ENCODE measurements around the gene CLMN. TPM values are rescaled to one million over a fixed set of nuclear protein-coding genes. Genes with fewer than 3 reads are reported as not detected.

The CLMN gene
- total RNA-seq, 1 donor, result 1.1 TPM

DNA sequence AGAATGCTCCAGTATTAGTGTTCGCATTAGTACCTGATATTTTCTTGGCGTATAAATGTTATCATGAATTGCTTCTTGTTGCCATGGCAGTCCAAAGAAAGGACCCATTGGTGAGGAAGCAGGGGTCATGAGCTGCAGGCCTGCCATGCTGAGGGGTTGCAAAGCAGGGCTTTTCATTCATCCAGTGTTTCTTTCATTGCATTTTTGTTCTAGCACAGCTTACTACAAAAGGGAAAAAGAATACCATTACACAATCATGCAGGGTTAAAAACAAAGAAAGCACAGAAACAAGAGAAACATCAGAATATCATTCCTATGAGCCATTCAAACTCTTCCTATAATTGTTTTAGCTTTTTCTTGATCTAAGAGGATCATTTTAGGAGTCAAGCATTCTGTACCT, 186.4 kb downstream of the CLMN start:
- Histone ChIP-seq H3K4me2 (ENCODE audit: insufficient read depth, low read length) (no peak overlapping the region), H3K4me3 (ENCODE audit: insufficient read depth, low read length) (no peak overlapping the region), H3K79me2 (ENCODE audit: insufficient read depth, low read length) (peaks cover 66% of the 10 kb centered on the region), H3K4me1 (ENCODE audit: insufficient read depth, low read length) (peaks cover 4% of the 10 kb centered on the region), H3K27ac (ENCODE audit: low read depth, low read length) (no peak overlapping the region), H4K20me1 (ENCODE audit: insufficient read depth, low read length) (peaks cover 28% of the 10 kb centered on the region), H3K36me3 (ENCODE audit: insufficient read depth, low read length) (peaks cover 3% of the 10 kb centered on the region), H2AFZ (ENCODE audit: low read length) (no peak overlapping the region), H3K27me3 (ENCODE audit: insufficient read depth, low read length) (no peaks in the 10 kb centered on the region), H3K9me3 (ENCODE audit: low read depth, low read length) (no peaks in the 10 kb centered on the region)
- no peak for DNase-seq (ENCODE audit: insufficient read length, low spot score, missing footprints)
- TF ChIP-seq, protein P1, sequence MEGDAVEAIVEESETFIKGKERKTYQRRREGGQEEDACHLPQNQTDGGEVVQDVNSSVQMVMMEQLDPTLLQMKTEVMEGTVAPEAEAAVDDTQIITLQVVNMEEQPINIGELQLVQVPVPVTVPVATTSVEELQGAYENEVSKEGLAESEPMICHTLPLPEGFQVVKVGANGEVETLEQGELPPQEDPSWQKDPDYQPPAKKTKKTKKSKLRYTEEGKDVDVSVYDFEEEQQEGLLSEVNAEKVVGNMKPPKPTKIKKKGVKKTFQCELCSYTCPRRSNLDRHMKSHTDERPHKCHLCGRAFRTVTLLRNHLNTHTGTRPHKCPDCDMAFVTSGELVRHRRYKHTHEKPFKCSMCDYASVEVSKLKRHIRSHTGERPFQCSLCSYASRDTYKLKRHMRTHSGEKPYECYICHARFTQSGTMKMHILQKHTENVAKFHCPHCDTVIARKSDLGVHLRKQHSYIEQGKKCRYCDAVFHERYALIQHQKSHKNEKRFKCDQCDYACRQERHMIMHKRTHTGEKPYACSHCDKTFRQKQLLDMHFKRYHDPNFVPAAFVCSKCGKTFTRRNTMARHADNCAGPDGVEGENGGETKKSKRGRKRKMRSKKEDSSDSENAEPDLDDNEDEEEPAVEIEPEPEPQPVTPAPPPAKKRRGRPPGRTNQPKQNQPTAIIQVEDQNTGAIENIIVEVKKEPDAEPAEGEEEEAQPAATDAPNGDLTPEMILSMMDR (IDR thresholded peaks at IDR 0.05; ENCODE audit: extremely low read depth, low read depth, low read length), result no peak

DNA sequence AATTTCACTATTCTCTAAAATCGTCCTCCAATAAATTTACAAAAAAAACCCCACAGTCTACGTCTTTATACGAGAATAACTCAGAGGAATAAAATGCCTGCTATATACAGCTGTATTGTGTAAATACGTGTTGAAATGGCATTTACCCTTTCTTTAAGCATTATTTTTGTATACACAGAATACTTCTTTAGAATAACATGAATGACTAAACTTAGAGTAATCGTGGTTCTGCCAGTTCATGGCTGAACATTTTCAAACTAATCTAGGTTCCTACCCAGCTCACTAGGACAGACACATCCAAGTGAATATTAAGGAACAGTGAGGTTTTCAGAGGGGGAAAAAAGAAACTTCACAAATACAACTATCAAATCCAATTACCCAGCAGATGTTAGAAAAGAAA, 186.9 kb downstream of the CLMN start:
- Histone ChIP-seq H3K79me2 (ENCODE audit: insufficient read depth, low read length) (peaks cover 64% of the 10 kb centered on the region), H3K27me3 (ENCODE audit: insufficient read depth, low read length) (no peaks in the 10 kb centered on the region), H2AFZ (ENCODE audit: low read length) (no peak overlapping the region), H3K4me1 (ENCODE audit: insufficient read depth, low read length) (peaks cover 4% of the 10 kb centered on the region), H3K9me3 (ENCODE audit: low read depth, low read length) (no peaks in the 10 kb centered on the region), H4K20me1 (ENCODE audit: insufficient read depth, low read length) (peaks cover 26% of the 10 kb centered on the region), H3K4me2 (ENCODE audit: insufficient read depth, low read length) (no peak overlapping the region), H3K36me3 (ENCODE audit: insufficient read depth, low read length) (peaks cover 3% of the 10 kb centered on the region), H3K4me3 (ENCODE audit: insufficient read depth, low read length) (no peak overlapping the region), H3K27ac (ENCODE audit: low read depth, low read length) (no peak overlapping the region)
- no peak for DNase-seq (ENCODE audit: insufficient read length, low spot score, missing footprints)
- TF ChIP-seq, protein P1 (IDR thresholded peaks at IDR 0.05; ENCODE audit: extremely low read depth, low read depth, low read length), result no peak

Small RNA genes within 50 kb of the gene (small RNA-seq; reads per million reads assigned to genes)
- 2.5 reads per million, percentile 72 among the genes with 10 or more reads in this experiment for gene MIR3173

Other genes starting within 250 kb of the CLMN start
- gene DICER1, start 162.4 kb downstream of the CLMN start, total RNA-seq, result 53.6 and 55.7 TPM in 2 replicates
- 23.9 and 26.8 TPM in 2 replicates for gene SYNE3, start 196.7 kb upstream of the CLMN start, total RNA-seq
- 19.9 and 22.7 TPM in 2 replicates for gene GLRX5, start 215.1 kb upstream of the CLMN start, total RNA-seq